Liver (tissue), 9 donors: ENCODE data around the gene ZMYM1. TPM values are rescaled to one million over a fixed set of nuclear protein-coding genes. Genes with fewer than 3 reads are reported as not detected.
"Not testable (repeated sequence)": the region's sequence is repeated elsewhere in the genome, so short reads cannot be mapped to it uniquely, and the experiment has no call there.

ENCODE experiments used
- DNase-seq: peaks from one replicate; pipeline ENCODE4 v3.0.0-alpha.2; 2017; ENCODE audit warnings: low spot score
- H3K27ac ChIP-seq, 2 donors: one replicate each; pipeline ENCODE4 v1.7.0; 2013; ENCODE audit warnings: inconsistent platforms in 2 of 2, low read length in 2 of 2, control low read depth in 1 of 2, low read depth in 1 of 2, mild to moderate bottlenecking in 1 of 2
- H3K27me3 ChIP-seq, 4 donors: one replicate each; pipeline versions ENCODE4 v1.6.1 to v1.7.0; 2013; ENCODE audit warnings: low read length in 3 of 4, inconsistent platforms in 1 of 4, mild to moderate bottlenecking in 1 of 4, moderate library complexity in 1 of 4; ENCODE audit not compliant: control insufficient read depth in 4 of 4, insufficient read depth in 4 of 4
- H3K36me3 ChIP-seq, 4 donors: one replicate each; pipeline versions ENCODE4 v1.6.1 to v1.7.0; 2013; ENCODE audit warnings: low read length in 3 of 4, mild to moderate bottlenecking in 3 of 4, low read depth in 1 of 4, moderate library complexity in 1 of 4; ENCODE audit not compliant: control insufficient read depth in 4 of 4, insufficient read depth in 3 of 4
- H3K4me1 ChIP-seq, 4 donors: one replicate each; pipeline versions ENCODE4 v1.6.1 to v1.7.0; 2013; ENCODE audit warnings: low read length in 3 of 4, mild to moderate bottlenecking in 3 of 4, moderate library complexity in 1 of 4; ENCODE audit not compliant: control insufficient read depth in 4 of 4, insufficient read depth in 4 of 4
- H3K4me3 ChIP-seq, 3 donors: one replicate each; pipeline versions ENCODE4 v1.6.1 to v1.7.0; 2013; ENCODE audit warnings: low read length in 3 of 3, control low read depth in 1 of 3, low read depth in 1 of 3, mild to moderate bottlenecking in 1 of 3
- H3K9ac ChIP-seq, 2 donors: one replicate each; pipeline ENCODE4 v1.7.0; 2013; ENCODE audit warnings: low read length in 2 of 2, mild to moderate bottlenecking in 2 of 2, moderate library complexity in 2 of 2, control low read depth in 1 of 2, low read depth in 1 of 2
- H3K9me3 ChIP-seq, 4 donors: one replicate each; pipeline versions ENCODE4 v1.6.1 to v1.7.0; 2013; ENCODE audit warnings: low read length in 3 of 4; ENCODE audit not compliant: control insufficient read depth in 4 of 4
- EGR1 ChIP-seq, 2 donors: IDR thresholded peaks; 2 replicates each; pipeline ENCODE4 v1.6.1; 2016 to 2018; ENCODE audit warnings: antibody characterized with exemption in 2 of 2, low read depth in 2 of 2
- FOXA1 ChIP-seq: IDR thresholded peaks from 2 replicates; pipeline ENCODE4 v1.6.1; 2016; ENCODE audit warnings: antibody characterized with exemption
- FOXA2 ChIP-seq: IDR thresholded peaks from 2 replicates; pipeline ENCODE4 v1.6.1; 2016; ENCODE audit warnings: antibody characterized with exemption
- HNF4A ChIP-seq, 2 donors: conservative IDR thresholded peaks; 2 replicates each; pipeline ENCODE4 v1.6.1; 2016; ENCODE audit warnings: antibody characterized with exemption in 2 of 2, mild to moderate bottlenecking in 2 of 2
- JUND ChIP-seq, 2 donors: IDR thresholded peaks; 2 replicates each; pipeline ENCODE4 v1.6.1; 2016; ENCODE audit warnings: antibody characterized with exemption in 2 of 2
- RAD21 ChIP-seq, 2 donors: IDR thresholded peaks; 2 replicates each; pipeline ENCODE4 v1.6.1; 2016; ENCODE audit warnings: antibody characterized with exemption in 2 of 2, mild to moderate bottlenecking in 2 of 2
- RXRA ChIP-seq, 2 donors: IDR thresholded peaks; 2 replicates each; pipeline ENCODE4 v1.6.1; 2017 to 2018; ENCODE audit warnings: antibody characterized with exemption in 2 of 2, mild to moderate bottlenecking in 1 of 2
- SP1 ChIP-seq: IDR thresholded peaks from 2 replicates; pipeline ENCODE4 v1.6.1; 2018; ENCODE audit warnings: antibody characterized with exemption, mild to moderate bottlenecking
- TAF1 ChIP-seq: conservative IDR thresholded peaks from 2 replicates; pipeline ENCODE4 v1.6.1; 2016; ENCODE audit warnings: antibody characterized with exemption, mild to moderate bottlenecking
- YY1 ChIP-seq: IDR thresholded peaks from 2 replicates; pipeline ENCODE4 v1.6.1; 2016; ENCODE audit warnings: antibody characterized with exemption, mild to moderate bottlenecking
- WGBS: extraction: QIAGEN DNeasy Blood & Tissue Kit; methylation state at CpG from one replicate; pipeline ENCODE4 v1.1.7; 2013; 5-methylcytosine and 5-hydroxymethylcytosine counted together
- polyA plus RNA-seq, 2 donors: library from polyadenylated mRNA; stranded (reverse) in 1 of 2; unstranded in 1 of 2; fragments of 200-250 nt in 1 of 2; fragments of >200 nt in 1 of 2; fragmentation: Nextera tagmentation in 1 of 2; extraction: Ambion mirVana in 1 of 2; gene quantifications; one replicate each; pipeline versions ENCODE4 v1.2.1 to v1.2.3, GENCODE V29; 2013 to 2015
- total RNA-seq, 2 donors: library from RNA; depleted of rRNA; stranded (reverse); fragments of >200 nt; gene quantifications; one replicate each; pipeline ENCODE4 v1.2.3, GENCODE V29; 2014
- TF ChIP-seq, protein P1 (sequence below): IDR thresholded peaks from 2 replicates; pipeline ENCODE4 v1.6.1; 2016; ENCODE audit warnings: antibody characterized with exemption, mild to moderate bottlenecking
- TF ChIP-seq, protein P2 (sequence below): IDR thresholded peaks from 2 replicates; pipeline ENCODE4 v1.6.1; 2016; ENCODE audit warnings: antibody characterized with exemption
- TF ChIP-seq, protein P3 (sequence below): IDR thresholded peaks from 2 replicates; pipeline ENCODE4 v1.6.1; 2016; ENCODE audit warnings: antibody characterized with exemption
- TF ChIP-seq, protein P4 (sequence below): IDR thresholded peaks from 2 replicates; pipeline ENCODE4 v1.6.1; 2016; ENCODE audit warnings: antibody characterized with exemption
- donor health status: healthy.
- donor health status: healthy.
- donor health status: healthy.
- donor health status: healthy.
- donor health status: healthy.

The ZMYM1 gene
- total and polyA plus RNA-seq, 4 donors: 2.0 to 10.8 (median 5.7) TPM

DNA sequence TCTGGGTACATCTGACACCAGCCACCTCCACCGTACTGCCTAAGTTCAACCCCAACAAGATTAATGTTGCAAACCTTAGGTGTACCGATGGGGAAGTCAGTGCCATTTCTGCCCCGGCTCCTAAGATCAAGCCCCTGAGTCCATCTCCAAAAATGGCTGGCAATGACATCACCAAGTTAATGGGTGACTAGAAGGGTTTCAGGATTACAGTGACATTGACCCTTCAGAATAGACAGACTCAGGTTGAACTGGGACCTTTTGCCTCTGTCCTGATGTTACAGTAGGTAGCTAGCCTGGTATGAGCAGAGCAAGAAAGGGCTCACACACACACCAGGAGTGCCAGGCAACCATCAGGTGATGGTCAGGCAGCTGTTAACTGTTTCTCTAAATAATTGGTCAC, 25.8 kb upstream of the ZMYM1 start (continued):
- no peak for TF ChIP-seq FOXA2

DNA sequence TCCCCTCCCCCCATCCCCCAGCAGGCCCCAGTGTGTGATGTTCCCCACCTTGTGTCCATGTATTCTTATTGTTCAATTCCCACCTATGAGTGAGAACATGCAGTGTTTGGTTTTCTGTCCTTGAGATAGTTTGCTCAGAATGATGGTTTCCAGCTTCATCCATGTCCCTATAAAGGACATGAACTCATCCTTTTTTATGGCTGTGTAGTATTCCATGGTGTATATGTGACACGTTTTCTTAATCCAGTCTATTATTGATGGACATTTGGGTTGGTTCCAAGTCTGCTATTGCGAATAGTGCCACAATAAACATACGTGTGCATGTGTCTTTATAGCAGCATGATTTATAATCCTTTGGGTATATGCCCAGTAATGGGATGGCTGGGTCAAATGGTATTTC, 24.9 kb upstream of the ZMYM1 start:
- WGBS: 75% methylated on average over 3 of the region's 3 CpGs
- not testable (repeated sequence) for H3K4me3 ChIP-seq, H3K4me1 ChIP-seq, DNase-seq, H3K27me3 ChIP-seq, H3K9ac ChIP-seq, H3K9me3 ChIP-seq, H3K27ac ChIP-seq, H3K36me3 ChIP-seq

DNA sequence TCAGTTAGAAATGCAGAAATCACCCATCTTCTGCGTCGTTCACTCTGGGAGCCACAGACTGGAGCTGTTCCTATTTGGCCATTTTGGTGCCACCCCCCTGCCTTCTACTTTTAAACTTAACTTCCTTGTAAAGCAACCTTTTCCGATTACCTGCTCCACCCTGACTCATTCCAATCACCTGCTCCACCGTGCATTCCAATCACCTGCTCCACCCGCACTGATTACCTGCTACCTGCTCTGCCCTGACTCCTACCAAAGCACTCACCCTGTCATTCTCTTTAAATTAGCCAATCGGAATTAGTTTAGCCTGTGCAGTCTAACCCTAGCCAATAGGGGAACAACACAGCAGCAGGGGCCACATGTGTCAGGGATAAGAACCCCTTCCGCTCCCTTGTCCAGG, 20.9 kb upstream of the ZMYM1 start:
- H3K4me3 ChIP-seq, H3K27ac ChIP-seq, H3K9ac ChIP-seq, H3K27me3 ChIP-seq, H3K4me1 ChIP-seq, H3K36me3 ChIP-seq, DNase-seq, H3K9me3 ChIP-seq: not testable (repeated sequence)
- WGBS: 90% methylated on average over 7 of the region's 7 CpGs

DNA sequence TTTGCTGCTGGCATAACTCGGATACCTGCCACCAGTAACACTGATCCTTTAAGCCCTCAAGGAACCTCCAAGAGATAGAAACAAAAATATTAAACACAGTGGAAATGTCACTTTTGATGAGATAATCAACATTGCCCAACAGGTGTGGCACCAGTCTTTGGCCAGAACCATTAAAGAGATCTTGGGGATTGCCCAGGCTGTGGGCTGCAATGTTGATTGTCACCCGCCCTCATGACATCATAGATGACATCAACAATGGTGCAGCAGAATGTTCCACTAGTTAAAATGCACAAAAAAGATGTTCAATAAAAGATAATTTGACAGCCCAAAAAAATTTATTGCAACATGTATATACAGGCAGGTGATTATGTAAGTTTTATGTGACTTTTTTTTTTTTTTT, 20.2 kb upstream of the ZMYM1 start:
- H3K27ac ChIP-seq: no peak overlapping the region
- WGBS: 75% methylated on average over 2 of the region's 2 CpGs
- no peak for DNase-seq

More for the DNA sequence above, 20.2 kb upstream of the ZMYM1 start:
- Histone ChIP-seq H3K9ac (no peak overlapping the region), H3K9me3 (peaks cover 0 to 2% (median 0%) of the 10 kb centered on the region in 4 donors), H3K27me3 (no peaks in the 10 kb centered on the region), H3K36me3 (no peaks in the 10 kb centered on the region), H3K4me1 (no peaks in the 10 kb centered on the region), H3K4me3 (no peak overlapping the region)
- TF ChIP-seq JUND (IDR thresholded peaks at IDR 0.05): no peak
- TF ChIP-seq SP1: no peak
- TF ChIP-seq EGR1 (IDR thresholded peaks at IDR 0.05; ENCODE audit: low read depth in 2 of 2): no peak
- TF ChIP-seq, protein P1, sequence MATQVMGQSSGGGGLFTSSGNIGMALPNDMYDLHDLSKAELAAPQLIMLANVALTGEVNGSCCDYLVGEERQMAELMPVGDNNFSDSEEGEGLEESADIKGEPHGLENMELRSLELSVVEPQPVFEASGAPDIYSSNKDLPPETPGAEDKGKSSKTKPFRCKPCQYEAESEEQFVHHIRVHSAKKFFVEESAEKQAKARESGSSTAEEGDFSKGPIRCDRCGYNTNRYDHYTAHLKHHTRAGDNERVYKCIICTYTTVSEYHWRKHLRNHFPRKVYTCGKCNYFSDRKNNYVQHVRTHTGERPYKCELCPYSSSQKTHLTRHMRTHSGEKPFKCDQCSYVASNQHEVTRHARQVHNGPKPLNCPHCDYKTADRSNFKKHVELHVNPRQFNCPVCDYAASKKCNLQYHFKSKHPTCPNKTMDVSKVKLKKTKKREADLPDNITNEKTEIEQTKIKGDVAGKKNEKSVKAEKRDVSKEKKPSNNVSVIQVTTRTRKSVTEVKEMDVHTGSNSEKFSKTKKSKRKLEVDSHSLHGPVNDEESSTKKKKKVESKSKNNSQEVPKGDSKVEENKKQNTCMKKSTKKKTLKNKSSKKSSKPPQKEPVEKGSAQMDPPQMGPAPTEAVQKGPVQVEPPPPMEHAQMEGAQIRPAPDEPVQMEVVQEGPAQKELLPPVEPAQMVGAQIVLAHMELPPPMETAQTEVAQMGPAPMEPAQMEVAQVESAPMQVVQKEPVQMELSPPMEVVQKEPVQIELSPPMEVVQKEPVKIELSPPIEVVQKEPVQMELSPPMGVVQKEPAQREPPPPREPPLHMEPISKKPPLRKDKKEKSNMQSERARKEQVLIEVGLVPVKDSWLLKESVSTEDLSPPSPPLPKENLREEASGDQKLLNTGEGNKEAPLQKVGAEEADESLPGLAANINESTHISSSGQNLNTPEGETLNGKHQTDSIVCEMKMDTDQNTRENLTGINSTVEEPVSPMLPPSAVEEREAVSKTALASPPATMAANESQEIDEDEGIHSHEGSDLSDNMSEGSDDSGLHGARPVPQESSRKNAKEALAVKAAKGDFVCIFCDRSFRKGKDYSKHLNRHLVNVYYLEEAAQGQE: no peak
- no peak for TF ChIP-seq TAF1
- TF ChIP-seq RAD21 (IDR thresholded peaks at IDR 0.05): no peak
- TF ChIP-seq, protein P2, sequence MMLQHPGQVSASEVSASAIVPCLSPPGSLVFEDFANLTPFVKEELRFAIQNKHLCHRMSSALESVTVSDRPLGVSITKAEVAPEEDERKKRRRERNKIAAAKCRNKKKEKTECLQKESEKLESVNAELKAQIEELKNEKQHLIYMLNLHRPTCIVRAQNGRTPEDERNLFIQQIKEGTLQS: no peak
- TF ChIP-seq, protein P3, sequence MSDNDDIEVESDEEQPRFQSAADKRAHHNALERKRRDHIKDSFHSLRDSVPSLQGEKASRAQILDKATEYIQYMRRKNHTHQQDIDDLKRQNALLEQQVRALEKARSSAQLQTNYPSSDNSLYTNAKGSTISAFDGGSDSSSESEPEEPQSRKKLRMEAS: no peak
- TF ChIP-seq HNF4A (conservative IDR thresholded peaks at IDR 0.05): no peak
- TF ChIP-seq, protein P4, sequence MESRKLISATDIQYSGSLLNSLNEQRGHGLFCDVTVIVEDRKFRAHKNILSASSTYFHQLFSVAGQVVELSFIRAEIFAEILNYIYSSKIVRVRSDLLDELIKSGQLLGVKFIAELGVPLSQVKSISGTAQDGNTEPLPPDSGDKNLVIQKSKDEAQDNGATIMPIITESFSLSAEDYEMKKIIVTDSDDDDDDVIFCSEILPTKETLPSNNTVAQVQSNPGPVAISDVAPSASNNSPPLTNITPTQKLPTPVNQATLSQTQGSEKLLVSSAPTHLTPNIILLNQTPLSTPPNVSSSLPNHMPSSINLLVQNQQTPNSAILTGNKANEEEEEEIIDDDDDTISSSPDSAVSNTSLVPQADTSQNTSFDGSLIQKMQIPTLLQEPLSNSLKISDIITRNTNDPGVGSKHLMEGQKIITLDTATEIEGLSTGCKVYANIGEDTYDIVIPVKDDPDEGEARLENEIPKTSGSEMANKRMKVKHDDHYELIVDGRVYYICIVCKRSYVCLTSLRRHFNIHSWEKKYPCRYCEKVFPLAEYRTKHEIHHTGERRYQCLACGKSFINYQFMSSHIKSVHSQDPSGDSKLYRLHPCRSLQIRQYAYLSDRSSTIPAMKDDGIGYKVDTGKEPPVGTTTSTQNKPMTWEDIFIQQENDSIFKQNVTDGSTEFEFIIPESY: no peak
- no peak for TF ChIP-seq FOXA1
- no peak for TF ChIP-seq YY1
- no peak for TF ChIP-seq RXRA (IDR thresholded peaks at IDR 0.05)
